ENCODE results near the gene LRP5.

The LRP5 gene

DNA sequence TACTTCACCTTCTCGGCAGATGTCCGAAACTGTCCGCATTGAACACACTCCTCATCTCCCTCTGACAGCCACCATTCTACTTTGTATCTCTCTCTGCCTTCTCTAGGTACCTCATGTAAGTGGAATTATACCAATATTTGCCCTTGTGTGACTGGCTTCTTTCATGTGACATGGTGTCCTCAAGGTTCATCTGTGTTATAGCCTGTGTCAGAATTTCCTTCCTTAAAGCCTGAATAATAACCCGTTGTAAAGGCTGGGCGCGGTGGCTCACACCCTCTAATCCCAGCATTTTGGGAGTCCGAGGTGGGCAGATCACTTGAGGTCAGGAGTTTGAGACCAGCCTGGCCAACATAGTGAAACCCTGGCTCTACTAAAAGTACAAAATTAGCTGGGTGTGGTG, 107.8 kb downstream of the LRP5 start:
- Histone ChIP-seq H3K9ac (ENCODE audit: low read depth, low read length, poor library complexity, severe bottlenecking) (no peak overlapping the region), H3K79me2 (ENCODE audit: insufficient read depth, low read length) (no peaks in the 10 kb centered on the region), H3K27me3 (ENCODE audit: insufficient read depth, low read length, poor library complexity, severe bottlenecking) (no peaks in the 10 kb centered on the region), H2AFZ (ENCODE audit: low read length) (no peak overlapping the region), H3K4me3 (ENCODE audit: low read length, poor library complexity, severe bottlenecking) (no peak overlapping the region), H3F3A (ENCODE audit: low read depth) (no peaks in the 10 kb centered on the region), H3K36me3 (ENCODE audit: insufficient read depth, low read length) (peaks cover 50% of the 10 kb centered on the region; the same call in 1 of the 2 replicates), H3K4me2 (ENCODE audit: low read depth, low read length, poor library complexity, severe bottlenecking) (no peak overlapping the region), H4K20me1 (ENCODE audit: insufficient read depth, low read length, poor library complexity, severe bottlenecking) (no peaks in the 10 kb centered on the region), H3K9me2 (replicated peaks; ENCODE audit: low read depth, low read length) (no peaks in the 10 kb centered on the region), H3K9me3 (ENCODE audit: insufficient read depth, low read depth, low read length) (no peaks in the 10 kb centered on the region), H3K4me1 (ENCODE audit: insufficient read depth, low read length, poor library complexity, severe bottlenecking) (no peaks in the 10 kb centered on the region)
- TF ChIP-seq, protein P1, sequence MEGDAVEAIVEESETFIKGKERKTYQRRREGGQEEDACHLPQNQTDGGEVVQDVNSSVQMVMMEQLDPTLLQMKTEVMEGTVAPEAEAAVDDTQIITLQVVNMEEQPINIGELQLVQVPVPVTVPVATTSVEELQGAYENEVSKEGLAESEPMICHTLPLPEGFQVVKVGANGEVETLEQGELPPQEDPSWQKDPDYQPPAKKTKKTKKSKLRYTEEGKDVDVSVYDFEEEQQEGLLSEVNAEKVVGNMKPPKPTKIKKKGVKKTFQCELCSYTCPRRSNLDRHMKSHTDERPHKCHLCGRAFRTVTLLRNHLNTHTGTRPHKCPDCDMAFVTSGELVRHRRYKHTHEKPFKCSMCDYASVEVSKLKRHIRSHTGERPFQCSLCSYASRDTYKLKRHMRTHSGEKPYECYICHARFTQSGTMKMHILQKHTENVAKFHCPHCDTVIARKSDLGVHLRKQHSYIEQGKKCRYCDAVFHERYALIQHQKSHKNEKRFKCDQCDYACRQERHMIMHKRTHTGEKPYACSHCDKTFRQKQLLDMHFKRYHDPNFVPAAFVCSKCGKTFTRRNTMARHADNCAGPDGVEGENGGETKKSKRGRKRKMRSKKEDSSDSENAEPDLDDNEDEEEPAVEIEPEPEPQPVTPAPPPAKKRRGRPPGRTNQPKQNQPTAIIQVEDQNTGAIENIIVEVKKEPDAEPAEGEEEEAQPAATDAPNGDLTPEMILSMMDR (conservative IDR thresholded peaks at IDR 0.05; ENCODE audit: low read length), result no peak
- no peak for TF ChIP-seq EZH2phosphoT487 (IDR thresholded peaks at IDR 0.05; ENCODE audit: borderline replicate concordance)

DNA sequence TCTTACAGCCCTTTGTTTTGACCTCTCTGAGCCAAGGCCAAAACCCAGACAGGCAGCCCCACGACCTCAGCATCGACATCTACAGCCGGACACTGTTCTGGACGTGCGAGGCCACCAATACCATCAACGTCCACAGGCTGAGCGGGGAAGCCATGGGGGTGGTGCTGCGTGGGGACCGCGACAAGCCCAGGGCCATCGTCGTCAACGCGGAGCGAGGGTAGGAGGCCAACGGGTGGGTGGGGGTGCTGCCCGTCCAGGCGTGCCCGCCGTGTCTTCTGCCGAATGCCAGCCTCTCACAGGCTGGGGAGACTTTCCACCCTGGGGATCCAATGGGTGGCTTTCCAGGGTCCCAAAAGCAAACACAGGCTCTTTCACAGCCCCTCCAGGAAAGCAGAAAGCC, 111.1 kb downstream of the LRP5 start:
- H3K27me3 ChIP-seq (ENCODE audit: insufficient read depth, low read length, poor library complexity, severe bottlenecking), result no peaks in the 10 kb centered on the region
- no peaks in the 10 kb centered on the region for H3F3A ChIP-seq (ENCODE audit: low read depth)
- H3K79me2 ChIP-seq (ENCODE audit: insufficient read depth, low read length), result no peaks in the 10 kb centered on the region
- H3K9me2 ChIP-seq (replicated peaks; ENCODE audit: low read depth, low read length), result no peaks in the 10 kb centered on the region
- H2AFZ ChIP-seq (ENCODE audit: low read length), result no peak overlapping the region
- H3K36me3 ChIP-seq (ENCODE audit: insufficient read depth, low read length), result peaks cover 60% of the 10 kb centered on the region; the same call in 1 of the 2 replicates
- H3K4me2 ChIP-seq (ENCODE audit: low read depth, low read length, poor library complexity, severe bottlenecking), result no peak overlapping the region
- H3K9ac ChIP-seq (ENCODE audit: low read depth, low read length, poor library complexity, severe bottlenecking), result no peak overlapping the region
- no peaks in the 10 kb centered on the region for H3K9me3 ChIP-seq (ENCODE audit: insufficient read depth, low read depth, low read length)
- no peaks in the 10 kb centered on the region for H4K20me1 ChIP-seq (ENCODE audit: insufficient read depth, low read length, poor library complexity, severe bottlenecking)
- no peak overlapping the region for H3K4me3 ChIP-seq (ENCODE audit: low read length, poor library complexity, severe bottlenecking)
- H3K4me1 ChIP-seq (ENCODE audit: insufficient read depth, low read length, poor library complexity, severe bottlenecking), result no peaks in the 10 kb centered on the region
- no peak for TF ChIP-seq EZH2phosphoT487 (IDR thresholded peaks at IDR 0.05; ENCODE audit: borderline replicate concordance)
- TF ChIP-seq, protein P1 (conservative IDR thresholded peaks at IDR 0.05; ENCODE audit: low read length), result no peak

DNA sequence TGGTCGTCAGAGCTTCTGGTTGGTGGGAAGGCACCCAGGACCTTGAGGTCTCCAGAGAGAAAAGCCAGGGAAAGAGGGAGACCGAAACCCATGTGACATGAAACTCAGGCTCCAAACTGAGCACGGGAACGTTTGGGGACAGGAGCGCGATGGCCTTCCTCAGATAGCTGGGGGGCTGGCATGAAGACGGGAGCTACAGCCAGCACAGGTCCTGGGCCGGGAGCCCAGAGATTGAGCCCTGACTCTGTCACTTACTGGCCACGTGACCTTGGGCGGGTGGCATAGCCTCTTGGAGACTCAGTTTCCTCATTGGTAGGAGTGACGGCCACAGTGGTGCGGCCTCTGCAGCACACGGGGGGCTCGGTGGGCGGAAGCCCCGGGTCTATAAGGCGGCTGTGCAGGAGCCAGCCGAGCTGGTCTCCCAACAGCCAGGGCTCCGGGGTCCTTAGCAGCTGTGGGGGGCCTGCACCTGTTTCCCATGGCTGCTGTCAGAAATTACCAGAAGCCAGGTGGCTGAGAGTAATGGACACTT, 111.8 kb downstream of the LRP5 start:
- TF ChIP-seq, protein P1 (conservative IDR thresholded peaks at IDR 0.05; ENCODE audit: low read length), result no peak
- no peak for TF ChIP-seq EZH2phosphoT487 (IDR thresholded peaks at IDR 0.05; ENCODE audit: borderline replicate concordance)
- Histone ChIP-seq H2AFZ (ENCODE audit: low read length) (no peak overlapping the region), H3K36me3 (ENCODE audit: insufficient read depth, low read length) (peaks cover 63% of the 10 kb centered on the region; the same call in 1 of the 2 replicates), H3K4me2 (ENCODE audit: low read depth, low read length, poor library complexity, severe bottlenecking) (no peak overlapping the region), H3K4me3 (ENCODE audit: low read length, poor library complexity, severe bottlenecking) (no peak overlapping the region), H3K9me2 (replicated peaks; ENCODE audit: low read depth, low read length) (no peaks in the 10 kb centered on the region), H3K27me3 (ENCODE audit: insufficient read depth, low read length, poor library complexity, severe bottlenecking) (no peaks in the 10 kb centered on the region), H4K20me1 (ENCODE audit: insufficient read depth, low read length, poor library complexity, severe bottlenecking) (no peaks in the 10 kb centered on the region), H3F3A (ENCODE audit: low read depth) (no peaks in the 10 kb centered on the region), H3K4me1 (ENCODE audit: insufficient read depth, low read length, poor library complexity, severe bottlenecking) (no peaks in the 10 kb centered on the region), H3K9me3 (ENCODE audit: insufficient read depth, low read depth, low read length) (no peaks in the 10 kb centered on the region), H3K9ac (ENCODE audit: low read depth, low read length, poor library complexity, severe bottlenecking) (no peak overlapping the region), H3K79me2 (ENCODE audit: insufficient read depth, low read length) (no peaks in the 10 kb centered on the region)

All from Loucy (cell line).